Endodermal cell (in vitro differentiated cells): ENCODE results near the gene PASK. TPM values are rescaled to one million over a fixed set of nuclear protein-coding genes. Genes with fewer than 3 reads are reported as not detected.

Source experiments
- DNase-seq: peaks from one replicate; pipeline ENCODE4 v3.0.0-alpha.2; 2017
- H3K27ac ChIP-seq: 2 replicates; pipeline ENCODE4 v1.5.1; 2013; ENCODE audit warnings: mild to moderate bottlenecking, low read depth, low read length, moderate library complexity
- H3K27me3 ChIP-seq: 2 replicates; pipeline ENCODE4 v1.6.1; 2013; ENCODE audit warnings: mild to moderate bottlenecking, low read length, moderate library complexity; ENCODE audit not compliant: insufficient read depth, control insufficient read depth, poor library complexity, severe bottlenecking
- H3K36me3 ChIP-seq: 2 replicates; pipeline ENCODE4 v1.7.0; 2013; ENCODE audit warnings: mild to moderate bottlenecking, low read length, moderate library complexity; ENCODE audit not compliant: control insufficient read depth, insufficient read depth
- H3K4me1 ChIP-seq: one replicate; pipeline ENCODE4 v1.7.0; 2013; ENCODE audit warnings: low read length; ENCODE audit not compliant: control insufficient read depth, insufficient read depth
- H3K4me3 ChIP-seq: 2 replicates; pipeline ENCODE4 v1.5.1; 2013; ENCODE audit warnings: mild to moderate bottlenecking, low read length, moderate library complexity
- H3K9ac ChIP-seq: 2 replicates; pipeline ENCODE4 v1.6.1; 2013; ENCODE audit warnings: mild to moderate bottlenecking, low read length, moderate library complexity; ENCODE audit not compliant: poor library complexity, severe bottlenecking; ENCODE audit errors: extremely low read depth
- H3K9me3 ChIP-seq: 2 replicates; pipeline ENCODE4 v1.6.1; 2013; ENCODE audit warnings: mild to moderate bottlenecking, low read length, moderate library complexity; ENCODE audit not compliant: control insufficient read depth
- H3K27ac Mint-ChIP-seq: 2 replicates; pipeline ENCODE4 v1.8.0; 2020; ENCODE audit warnings: mixed read lengths
- H3K27me3 Mint-ChIP-seq: 2 replicates; pipeline ENCODE4 v1.8.0; 2021; ENCODE audit warnings: mild to moderate bottlenecking, mixed read lengths; ENCODE audit not compliant: insufficient read depth
- H3K36me3 Mint-ChIP-seq: 2 replicates; pipeline ENCODE4 v1.8.0; 2020; ENCODE audit warnings: low read depth, mixed read lengths
- H3K4me1 Mint-ChIP-seq: 2 replicates; pipeline ENCODE4 v1.8.0; 2020; ENCODE audit warnings: mixed read lengths
- H3K4me3 Mint-ChIP-seq: 2 replicates; pipeline ENCODE4 v1.8.0; 2020; ENCODE audit warnings: mild to moderate bottlenecking, moderate library complexity, mixed read lengths
- H3K9me3 Mint-ChIP-seq: 2 replicates; pipeline ENCODE4 v1.8.0; 2020; ENCODE audit warnings: mild to moderate bottlenecking, mixed read lengths
- CTCF ChIP-seq: fragments of 200-600 bp; sonication (generic); conservative IDR thresholded peaks from 2 replicates; pipeline ENCODE4 v1.5.0; 2021; ENCODE audit warnings: antibody characterized with exemption, mild to moderate bottlenecking
- WGBS, 2 experiments: methylation state at CpG; one replicate each; pipeline versions ENCODE4 v1.1.5 to v1.1.7; 2013; ENCODE audit warnings: missing lambda C conversion rate in 2 of 2, mixed read lengths in 1 of 2; ENCODE audit not compliant: insufficient coverage in 1 of 2, insufficient read length in 1 of 2; 5-methylcytosine and 5-hydroxymethylcytosine counted together
- total RNA-seq, 2 donors: library from RNA; stranded (reverse); fragmentation: NEBNext Ultra II Directional in 1 of 2; extraction: Animal tissue kit (Norgen Biotek cat#: 25700) in 1 of 2; gene quantifications; 2 replicates in 1 of 2; 3 replicates in 1 of 2; pipeline ENCODE4 v1.2.1, GENCODE V29; 2021

PASK gene
- total RNA-seq, 2 donors from 2014 or later: 76.5 to 94.5 TPM

DNA sequence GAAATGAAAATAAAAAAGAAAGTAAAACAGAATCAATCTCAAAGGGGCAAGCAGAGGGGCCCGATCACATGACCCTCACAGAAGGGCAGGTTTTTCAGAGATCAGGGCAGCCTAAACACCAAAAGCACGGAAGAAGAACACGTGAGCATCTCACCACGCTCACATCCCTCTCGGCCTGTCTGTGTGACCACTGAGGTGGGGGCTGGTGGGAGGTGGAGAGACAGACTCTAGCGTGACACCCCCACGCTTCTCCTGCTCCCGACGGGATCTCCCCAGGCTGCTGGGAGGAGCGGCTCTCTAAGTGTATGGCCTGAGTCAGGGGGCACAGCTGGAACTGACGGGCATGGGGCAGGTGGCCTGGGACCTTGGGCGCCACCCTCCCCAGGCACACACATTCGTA, 23.6 kb downstream of the PASK start:
- no peak overlapping the region for H3K27ac ChIP-seq
- H3K36me3 ChIP-seq: peaks cover 15% of the 10 kb centered on the region
- no peak for DNase-seq
- TF ChIP-seq CTCF: no peak
- H3K27me3 ChIP-seq: no peaks in the 10 kb centered on the region
- no peak overlapping the region for H3K4me3 ChIP-seq
- H3K4me1 ChIP-seq: no peaks in the 10 kb centered on the region
- Mint-ChIP-seq H3K9me3 (peaks cover 3% of the 10 kb centered on the region), H3K27ac (no peak overlapping the region), H3K27me3 (no peaks in the 10 kb centered on the region), H3K4me1 (no peaks in the 10 kb centered on the region), H3K36me3 (peaks cover 55% of the 10 kb centered on the region), H3K4me3 (no peak overlapping the region)
- H3K9ac ChIP-seq: no peak overlapping the region
- peaks cover 4% of the 10 kb centered on the region for H3K9me3 ChIP-seq
- whole genome bisulfite sequencing, 2 experiments: 88 to 95% methylated on average over 2 to 13 of the region's 13 CpGs

GRCh38 chr2:241123816-241124536, 25.3 kb downstream of the PASK start:
- Mint-ChIP-seq H3K36me3 (peaks cover 58% of the 10 kb centered on the region), H3K4me3 (no peak overlapping the region), H3K27ac (no peak overlapping the region), H3K27me3 (no peaks in the 10 kb centered on the region), H3K9me3 (peaks cover 6% of the 10 kb centered on the region), H3K4me1 (no peaks in the 10 kb centered on the region)
- Histone ChIP-seq H3K36me3 (peaks cover 13% of the 10 kb centered on the region), H3K4me1 (no peaks in the 10 kb centered on the region), H3K4me3 (no peak overlapping the region), H3K27me3 (no peaks in the 10 kb centered on the region), H3K9ac (no peak overlapping the region), H3K27ac (no peak overlapping the region), H3K9me3 (peaks cover 6% of the 10 kb centered on the region)
- 92 to 94% methylated on average over 11 to 16 of the region's 16 CpGs for WGBS, 2 experiments
- DNase-seq: no peak
- TF ChIP-seq CTCF: no peak

DNA sequence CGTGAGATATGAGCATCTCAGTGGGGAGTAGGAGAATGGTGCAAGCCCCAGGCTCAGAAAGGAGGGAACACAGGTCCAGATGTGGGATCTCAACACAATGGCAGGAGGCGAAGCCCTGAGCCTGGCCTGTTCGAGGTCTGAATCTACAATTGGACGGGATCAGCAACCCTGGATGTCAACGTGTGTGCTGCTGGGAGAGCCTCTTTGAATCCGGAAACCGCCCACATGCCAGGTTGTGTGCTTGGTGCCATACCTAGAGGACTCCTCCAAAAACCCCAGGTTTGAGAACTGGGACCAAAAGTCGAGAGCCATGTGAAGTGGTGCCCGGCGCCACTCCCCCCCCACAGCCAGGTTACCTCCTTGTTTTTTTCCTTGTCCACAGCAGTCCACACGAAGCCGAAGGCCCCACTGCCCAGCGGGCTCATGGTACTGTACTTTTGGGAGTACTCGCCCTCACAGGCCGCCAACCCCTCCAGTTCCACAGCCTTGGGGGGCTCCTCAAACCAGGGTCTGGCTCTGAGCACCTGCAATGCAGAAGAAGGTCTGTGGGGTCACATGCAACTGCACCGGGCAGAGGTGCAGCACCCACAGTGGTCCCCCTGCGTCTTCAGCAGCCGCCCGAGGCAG, 26.8 kb downstream of the PASK start:
- DNase-seq: no peak
- H3K27ac ChIP-seq: no peak overlapping the region
- no peaks in the 10 kb centered on the region for H3K27me3 ChIP-seq
- H3K4me3 ChIP-seq: no peak overlapping the region
- H3K36me3 Mint-ChIP-seq: peaks cover 47% of the 10 kb centered on the region
- no peaks in the 10 kb centered on the region for H3K4me1 Mint-ChIP-seq
- H3K4me1 ChIP-seq: no peaks in the 10 kb centered on the region
- no peak overlapping the region for H3K27ac Mint-ChIP-seq
- H3K4me3 Mint-ChIP-seq: no peak overlapping the region
- H3K9me3 ChIP-seq: peaks cover 6% of the 10 kb centered on the region
- H3K36me3 ChIP-seq: peaks cover 13% of the 10 kb centered on the region
- peaks cover 6% of the 10 kb centered on the region for H3K9me3 Mint-ChIP-seq
- no peaks in the 10 kb centered on the region for H3K27me3 Mint-ChIP-seq
- TF ChIP-seq CTCF: no peak
- WGBS, 2 experiments: 90 to 91% methylated on average over 9 to 19 of the region's 19 CpGs
- no peak overlapping the region for H3K9ac ChIP-seq
